DOHH2 (cell line): ENCODE measurements around the gene TCP10L.

ENCODE experiments used
- H3F3A ChIP-seq: fragments of 200-600 bp; sonication (generic), shearing (Covaris generic); 2 replicates; pipeline ENCODE4 v1.6.0; 2016; ENCODE audit warnings: antibody characterized with exemption, mild to moderate bottlenecking; ENCODE audit not compliant: control insufficient read depth, insufficient read depth
- H3K27ac ChIP-seq: fragments of 200-600 bp; sonication (generic); 2 replicates; pipeline ENCODE4 v1.5.1; 2014; ENCODE audit warnings: low read depth, mild to moderate bottlenecking, low read length, moderate library complexity
- H3K27me3 ChIP-seq: fragments of 200-600 bp; sonication (generic); 2 replicates; pipeline ENCODE4 v1.6.1; 2014; ENCODE audit warnings: mild to moderate bottlenecking, low read length, mixed read lengths; ENCODE audit not compliant: control insufficient read depth
- H3K36me3 ChIP-seq: fragments of 200-600 bp; sonication (generic); 2 replicates; pipeline ENCODE4 v1.6.1; 2014; ENCODE audit warnings: mild to moderate bottlenecking, low read length, moderate library complexity, mixed read lengths; ENCODE audit not compliant: control insufficient read depth
- H3K4me1 ChIP-seq: fragments of 200-600 bp; sonication (generic); 2 replicates; pipeline ENCODE4 v1.6.1; 2014; ENCODE audit warnings: mild to moderate bottlenecking, low read length, mixed read lengths; ENCODE audit not compliant: control insufficient read depth
- H3K4me2 ChIP-seq: fragments of 200-600 bp; sonication (generic); 2 replicates; pipeline ENCODE4 v1.6.0; 2014; ENCODE audit warnings: mild to moderate bottlenecking, low read length, moderate library complexity
- H3K4me3 ChIP-seq: fragments of 200-600 bp; sonication (generic); 2 replicates; pipeline ENCODE4 v1.5.1; 2014; ENCODE audit warnings: mild to moderate bottlenecking, low read length, mixed read lengths
- H3K79me2 ChIP-seq: fragments of 200-600 bp; sonication (generic); 2 replicates; pipeline ENCODE4 v1.6.1; 2014; ENCODE audit warnings: mild to moderate bottlenecking, low read length, mixed read lengths; ENCODE audit not compliant: control insufficient read depth
- H3K9me2 ChIP-seq: fragments of 200-600 bp; sonication (generic); replicated peaks from 2 replicates; pipeline ENCODE4 v1.6.1; 2014; ENCODE audit warnings: mild to moderate bottlenecking, low read length, mixed read lengths; ENCODE audit not compliant: control insufficient read depth
- H3K9me3 ChIP-seq: fragments of 200-600 bp; sonication (generic); 2 replicates; pipeline ENCODE4 v1.6.1; 2014; ENCODE audit warnings: antibody characterized with exemption, low read length, mixed read lengths; ENCODE audit not compliant: control insufficient read depth, insufficient read depth
- H4K20me1 ChIP-seq: fragments of 200-600 bp; sonication (generic); 2 replicates; pipeline ENCODE4 v1.6.0; 2014; ENCODE audit warnings: low read depth, mild to moderate bottlenecking, antibody characterized with exemption, low read length, moderate library complexity; ENCODE audit not compliant: control insufficient read depth, insufficient read depth
- CTCF ChIP-seq: fragments of 200-600 bp; sonication (generic); IDR thresholded peaks from one replicate; pipeline ENCODE4 v1.5.1; 2014; ENCODE audit warnings: antibody characterized with exemption, mild to moderate bottlenecking, low read depth, low read length; ENCODE audit not compliant: poor library complexity, severe bottlenecking
- EZH2phosphoT487 ChIP-seq: fragments of 200-600 bp; sonication (generic); IDR thresholded peaks from 2 replicates; pipeline ENCODE4 v1.6.1; 2017; ENCODE audit warnings: borderline replicate concordance, mild to moderate bottlenecking, antibody characterized with exemption, low read length, moderate library complexity, mixed read lengths

The TCP10L gene

GRCh38 chr21:32584472-32584871 lies 851 bp downstream of the TCP10L start:
- Histone ChIP-seq H3K79me2 (no peaks in the 10 kb centered on the region), H3K27me3 (no peaks in the 10 kb centered on the region), H3K9me2 (no peaks in the 10 kb centered on the region), H4K20me1 (no peaks in the 10 kb centered on the region), H3F3A (no peaks in the 10 kb centered on the region), H3K4me1 (no peaks in the 10 kb centered on the region), H3K36me3 (no peaks in the 10 kb centered on the region), H3K4me2 (no peak overlapping the region), H3K9me3 (no peaks in the 10 kb centered on the region), H3K27ac (no peak overlapping the region), H3K4me3 (no peak overlapping the region)
- no peak for TF ChIP-seq EZH2phosphoT487

GRCh38 chr21:32581732-32582131 lies 3.6 kb downstream of the TCP10L start:
- no peaks in the 10 kb centered on the region for H3K4me1 ChIP-seq
- H3K79me2 ChIP-seq = no peaks in the 10 kb centered on the region
- no peaks in the 10 kb centered on the region for H3K9me2 ChIP-seq
- H3K4me2 ChIP-seq = no peak overlapping the region
- H4K20me1 ChIP-seq = no peaks in the 10 kb centered on the region
- no peak overlapping the region for H3K27ac ChIP-seq
- H3K4me3 ChIP-seq = no peak overlapping the region
- H3F3A ChIP-seq = no peaks in the 10 kb centered on the region
- H3K27me3 ChIP-seq = no peaks in the 10 kb centered on the region
- no peaks in the 10 kb centered on the region for H3K36me3 ChIP-seq
- H3K9me3 ChIP-seq = no peaks in the 10 kb centered on the region
- no peak for TF ChIP-seq EZH2phosphoT487
- TF ChIP-seq CTCF = no peak

GRCh38 chr21:32580949-32581348 lies 4.4 kb downstream of the TCP10L start:
- no peak overlapping the region for H3K4me2 ChIP-seq
- no peaks in the 10 kb centered on the region for H4K20me1 ChIP-seq
- TF ChIP-seq CTCF (no peak), EZH2phosphoT487 (no peak)
- no peaks in the 10 kb centered on the region for H3K79me2 ChIP-seq
- no peaks in the 10 kb centered on the region for H3K27me3 ChIP-seq
- no peak overlapping the region for H3K27ac ChIP-seq
- H3K36me3 ChIP-seq = no peaks in the 10 kb centered on the region
- H3F3A ChIP-seq = no peaks in the 10 kb centered on the region
- H3K4me3 ChIP-seq = no peak overlapping the region
- H3K9me2 ChIP-seq = no peaks in the 10 kb centered on the region
- H3K4me1 ChIP-seq = no peaks in the 10 kb centered on the region
- H3K9me3 ChIP-seq = no peaks in the 10 kb centered on the region

- no peaks in the 10 kb centered on the region for H3K79me2 ChIP-seq
- H3F3A ChIP-seq = no peaks in the 10 kb centered on the region
Observed at GRCh38 chr21:32578107-32578691, 7.1 kb downstream of the TCP10L start.

More at GRCh38 chr21:32578107-32578691, 7.1 kb downstream of the TCP10L start:
- Histone ChIP-seq H4K20me1 (no peaks in the 10 kb centered on the region), H3K4me2 (no peak overlapping the region), H3K9me3 (no peaks in the 10 kb centered on the region), H3K36me3 (no peaks in the 10 kb centered on the region), H3K27ac (no peak overlapping the region), H3K4me3 (no peak overlapping the region), H3K9me2 (no peaks in the 10 kb centered on the region), H3K27me3 (no peaks in the 10 kb centered on the region), H3K4me1 (no peaks in the 10 kb centered on the region)
- TF ChIP-seq EZH2phosphoT487 (no peak), CTCF (peak; percentile 48)
